HCT116 (cell line): ENCODE data around the gene CTDSP1.

Experiments
- CTCF ChIP-seq, 3 experiments: fragments of 200-600 bp in 1 of 3; sonication (generic) in 1 of 3; IDR thresholded peaks in 2 of 3; conservative IDR thresholded peaks in 1 of 3; 2 replicates each; pipeline ENCODE4 v1.5.1; 2012 to 2017; ENCODE audit warnings: low read depth in 2 of 3, low read length in 2 of 3, antibody characterized with exemption in 1 of 3, borderline replicate concordance in 1 of 3, control low read depth in 1 of 3, mild to moderate bottlenecking in 1 of 3, mixed read lengths in 1 of 3, mixed run types in 1 of 3, moderate library complexity in 1 of 3; ENCODE audit not compliant: insufficient read depth in 1 of 3
- MAX ChIP-seq: IDR thresholded peaks from 2 replicates; pipeline ENCODE4 v1.6.1; 2012
- POLR2A ChIP-seq: IDR thresholded peaks from 2 replicates; pipeline ENCODE4 v1.7.0; 2011; ENCODE audit warnings: borderline replicate concordance; ENCODE audit not compliant: insufficient read depth, insufficient read length; ENCODE audit errors: extremely low read depth
- POLR2AphosphoS5 ChIP-seq: IDR thresholded peaks from 2 replicates; pipeline ENCODE4 v1.6.1; 2011; ENCODE audit warnings: mild to moderate bottlenecking, low read depth, low read length, moderate library complexity
- RAD21 ChIP-seq: IDR thresholded peaks from 2 replicates; pipeline ENCODE4 v1.6.1; 2012; ENCODE audit warnings: low read depth, mild to moderate bottlenecking
- REST ChIP-seq: IDR thresholded peaks from 2 replicates; pipeline ENCODE4 v1.6.1; 2012; ENCODE audit warnings: low read depth
- TCF7L2 ChIP-seq: IDR thresholded peaks from 2 replicates; pipeline ENCODE4 v1.7.0; 2011; ENCODE audit warnings: borderline replicate concordance, inconsistent platforms; ENCODE audit not compliant: insufficient read depth, insufficient read length; ENCODE audit errors: extremely low read depth
- YY1 ChIP-seq: IDR thresholded peaks from 2 replicates; pipeline ENCODE4 v1.6.1; 2011; ENCODE audit warnings: low read length, low read depth, moderate library complexity, mild to moderate bottlenecking; ENCODE audit not compliant: insufficient replicate concordance; ENCODE audit errors: extremely low read depth

- TF ChIP-seq CTCF (IDR thresholded peaks at IDR 0.05 in 2 of 3, conservative IDR thresholded peaks at IDR 0.05 in 1 of 3; ENCODE audit: borderline replicate concordance in 1 of 3, insufficient read depth in 1 of 3, low read depth in 2 of 3, low read length in 2 of 3) (no peak), REST (no peak), YY1 (no peak), TCF7L2 (no peak), MAX (no peak), RAD21 (no peak), POLR2AphosphoS5 (no peak), POLR2A (no peak)
These were observed 29.3 kb downstream of the CTDSP1 start for GRCh38 chr2:218428846-218429558.
